Tibial nerve (tissue), 4 donors: ENCODE measurements around the gene DAZAP1. TPM values are rescaled to one million over a fixed set of nuclear protein-coding genes. Genes with fewer than 3 reads are reported as not detected.

Source experiments
- DNase-seq, 2 donors: peaks; one replicate each; pipeline ENCODE4 v3.0.0-alpha.2; 2019; ENCODE audit warnings: low spot score in 2 of 2
- H3K27ac ChIP-seq, 4 donors: fragments of 200-600 bp; sonication (generic) in 3 of 4; one replicate each; pipeline ENCODE4 v1.5.1; 2017 to 2019; ENCODE audit warnings: mild to moderate bottlenecking in 1 of 4
- H3K27me3 ChIP-seq, 2 donors: fragments of 200-600 bp; sonication (generic) in 1 of 2; one replicate each; pipeline versions ENCODE4 v1.5.1 to v1.6.0; 2017 to 2019
- H3K36me3 ChIP-seq, 3 donors: fragments of 200-600 bp; sonication (generic); one replicate each; pipeline ENCODE4 v1.5.1; 2018 to 2019
- H3K4me1 ChIP-seq, 4 donors: fragments of 200-600 bp; sonication (generic) in 3 of 4; one replicate each; pipeline ENCODE4 v1.5.1; 2017 to 2019
- H3K4me3 ChIP-seq, 4 donors: fragments of 200-600 bp; sonication (generic) in 3 of 4; one replicate each; pipeline ENCODE4 v1.5.1; 2017 to 2019; ENCODE audit warnings: mild to moderate bottlenecking in 1 of 4, moderate library complexity in 1 of 4
- H3K9me3 ChIP-seq, 4 donors: fragments of 200-600 bp; sonication (generic) in 3 of 4; one replicate each; pipeline ENCODE4 v1.5.1; 2017 to 2019
- CTCF ChIP-seq, 5 experiments: fragments of 200-600 bp in 3 of 5; fragments of 450-650 bp in 2 of 5; sonication (generic) in 3 of 5; IDR thresholded peaks; one replicate each; pipeline ENCODE4 v1.5.1; 2016 to 2019; ENCODE audit warnings: antibody characterized with exemption in 5 of 5, mild to moderate bottlenecking in 3 of 5, moderate library complexity in 2 of 5
- EP300 ChIP-seq, 2 donors: sonication (generic); formaldehyde crosslinking; IDR thresholded peaks; one replicate each; pipeline ENCODE4 v1.6.1; 2017; ENCODE audit warnings: antibody characterized with exemption in 2 of 2, mild to moderate bottlenecking in 1 of 2
- POLR2A ChIP-seq, 2 donors: fragments of 450-650 bp; IDR thresholded peaks; one replicate each; pipeline ENCODE4 v1.6.1; 2017; ENCODE audit warnings: antibody characterized with exemption in 2 of 2, mild to moderate bottlenecking in 2 of 2, moderate library complexity in 2 of 2
- WGBS, 2 donors: methylation state at CpG; one replicate each; pipeline ENCODE4 v1.1.5; 2018; 5-methylcytosine and 5-hydroxymethylcytosine counted together
- total RNA-seq, 4 donors: library from RNA; depleted of rRNA; stranded (reverse); fragments of >200 nt; gene quantifications; one replicate each; pipeline ENCODE4 v1.1.0, GENCODE V29; 2016

The DAZAP1 gene
- total RNA-seq, 4 donors from 2014 or later: 34.3 to 68.4 (median 61.0) TPM

DNA sequence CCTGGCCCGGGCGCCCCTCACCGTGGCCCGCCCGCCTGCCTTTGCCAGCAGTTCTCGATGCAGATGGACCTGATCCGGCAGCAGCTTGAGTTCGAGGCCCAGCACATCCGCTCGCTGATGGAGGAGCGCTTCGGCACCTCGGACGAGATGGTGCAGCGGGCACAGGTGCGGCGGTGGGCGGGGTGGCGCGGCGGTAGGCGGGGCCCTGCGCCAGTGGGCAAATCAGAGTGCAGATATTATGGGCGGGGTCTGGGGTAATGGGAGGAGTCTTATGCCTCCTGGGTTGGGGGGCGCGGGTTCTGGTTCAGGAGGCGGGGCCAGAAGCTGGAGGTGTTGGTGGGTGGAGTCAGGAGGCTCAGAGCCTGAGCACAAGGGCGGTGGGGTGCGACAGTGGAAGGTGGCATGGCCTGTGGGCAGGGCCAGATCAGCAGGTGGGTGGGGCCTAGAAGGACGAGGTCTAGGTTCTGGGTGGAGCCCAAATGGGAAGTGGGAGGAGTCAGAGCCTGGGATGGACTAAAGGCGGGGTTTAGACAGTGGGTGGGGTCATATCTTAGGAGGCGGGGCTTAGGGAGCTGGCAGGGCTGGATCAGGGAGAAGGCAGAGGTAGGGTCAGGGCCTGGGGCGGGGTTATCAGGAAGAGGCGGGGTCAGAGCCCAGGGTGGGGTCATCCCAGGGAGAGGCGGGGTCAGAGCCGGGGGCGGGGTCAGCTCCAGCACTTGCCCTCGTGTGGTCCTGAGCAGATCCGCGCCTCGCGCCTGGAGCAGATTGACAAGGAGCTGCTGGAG, 48.1 kb downstream of the DAZAP1 start:
- no peak overlapping the region for H3K27ac ChIP-seq
- no peak overlapping the region for H3K4me3 ChIP-seq
- DNase-seq: no peak
- peaks cover 3 to 74% of the 10 kb centered on the region in 2 donors for H3K27me3 ChIP-seq
- WGBS, 2 donors: 12 to 34% methylated on average over 18 to 38 of the region's 42 CpGs
- no peak for TF ChIP-seq CTCF (IDR thresholded peaks at IDR 0.05)
- TF ChIP-seq POLR2A (IDR thresholded peaks at IDR 0.05): no peak
- TF ChIP-seq EP300 (IDR thresholded peaks at IDR 0.05): no peak
- no peaks in the 10 kb centered on the region for H3K9me3 ChIP-seq
- H3K36me3 ChIP-seq: peaks cover 0 to 9% (median 0%) of the 10 kb centered on the region in 3 donors
- H3K4me1 ChIP-seq: peaks cover 0 to 58% (median 28%) of the 10 kb centered on the region in 4 donors

DNA sequence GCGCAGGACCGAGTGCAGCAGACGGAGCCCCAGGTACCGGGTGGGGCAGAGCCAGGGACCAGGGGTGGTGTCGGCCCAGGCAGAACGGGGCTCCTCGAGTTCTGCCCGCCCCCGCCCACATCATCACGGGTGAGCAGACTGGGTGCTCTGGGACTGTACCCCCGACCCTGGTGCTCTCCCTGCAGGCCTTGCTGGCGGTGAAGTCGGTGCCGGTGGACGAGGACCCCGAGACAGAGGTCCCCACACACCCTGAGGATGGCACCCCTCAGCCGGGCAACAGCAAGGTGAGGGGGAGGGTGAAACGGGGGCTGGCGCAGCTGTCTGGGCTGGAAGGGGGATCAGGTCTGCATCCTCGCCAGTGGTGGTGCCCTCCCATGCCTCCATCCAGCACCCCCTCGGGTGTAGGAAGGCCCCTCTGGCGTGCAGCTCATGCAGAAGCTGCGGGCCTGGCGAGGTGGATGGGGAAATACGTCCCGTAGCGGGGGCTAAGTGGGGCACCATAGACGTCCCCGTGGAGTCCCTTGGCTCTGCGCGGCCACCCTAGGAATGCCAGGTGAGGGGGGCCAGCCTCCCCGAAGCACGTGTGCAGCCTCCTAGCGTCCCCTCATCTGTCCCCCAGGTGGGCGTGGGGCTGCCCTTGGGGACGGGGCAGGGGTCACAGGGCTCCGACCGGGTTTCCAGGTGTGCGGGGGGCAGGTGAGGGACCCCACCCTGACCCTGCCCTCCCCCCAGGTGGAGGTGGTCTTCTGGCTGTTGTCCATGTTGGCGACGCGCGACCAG, 48.9 kb downstream of the DAZAP1 start:
- H3K9me3 ChIP-seq: no peaks in the 10 kb centered on the region
- no peak for DNase-seq
- H3K4me3 ChIP-seq: no peak overlapping the region
- TF ChIP-seq CTCF (IDR thresholded peaks at IDR 0.05): no peak
- TF ChIP-seq POLR2A (IDR thresholded peaks at IDR 0.05): no peak
- TF ChIP-seq EP300 (IDR thresholded peaks at IDR 0.05): no peak
- peaks cover 0 to 17% (median 0%) of the 10 kb centered on the region in 3 donors for H3K36me3 ChIP-seq
- H3K27me3 ChIP-seq: peaks cover 3 to 67% of the 10 kb centered on the region in 2 donors
- H3K4me1 ChIP-seq: peaks cover 0 to 55% (median 28%) of the 10 kb centered on the region in 4 donors
- 48 to 54% methylated on average over 14 to 23 of the region's 43 CpGs for WGBS, 2 donors
- H3K27ac ChIP-seq: no peak overlapping the region

- WGBS, 2 donors: 35 to 43% methylated on average over 45 to 48 of the region's 48 CpGs
Measured at GRCh38 chr19:1457031-1457739, 49.8 kb downstream of the DAZAP1 start.

GRCh38 chr19:1457892-1458291, 50.5 kb downstream of the DAZAP1 start:
- Histone ChIP-seq H3K4me1 (peaks cover 0 to 39% (median 20%) of the 10 kb centered on the region in 4 donors), H3K36me3 (peaks cover 0 to 27% (median 0%) of the 10 kb centered on the region in 3 donors), H3K27me3 (peaks cover 3 to 51% of the 10 kb centered on the region in 2 donors), H3K9me3 (no peaks in the 10 kb centered on the region), H3K27ac (no peak overlapping the region), H3K4me3 (no peak overlapping the region)
- no peak for DNase-seq
- TF ChIP-seq EP300 (IDR thresholded peaks at IDR 0.05): no peak
- 80 to 88% methylated on average over 4 to 7 of the region's 16 CpGs for WGBS, 2 donors

More at GRCh38 chr19:1457031-1457739, 49.8 kb downstream of the DAZAP1 start:
- TF ChIP-seq POLR2A (IDR thresholded peaks at IDR 0.05): no peak
- TF ChIP-seq CTCF (IDR thresholded peaks at IDR 0.05): no peak
- no peak for TF ChIP-seq EP300 (IDR thresholded peaks at IDR 0.05)
- no peak overlapping the region for H3K4me3 ChIP-seq
- no peak for DNase-seq
- H3K27me3 ChIP-seq: peaks cover 3 to 58% of the 10 kb centered on the region in 2 donors
- H3K4me1 ChIP-seq: peaks cover 0 to 46% (median 25%) of the 10 kb centered on the region in 4 donors
- H3K36me3 ChIP-seq: peaks cover 0 to 26% (median 0%) of the 10 kb centered on the region in 3 donors
- no peak overlapping the region for H3K27ac ChIP-seq
- no peaks in the 10 kb centered on the region for H3K9me3 ChIP-seq

DNA sequence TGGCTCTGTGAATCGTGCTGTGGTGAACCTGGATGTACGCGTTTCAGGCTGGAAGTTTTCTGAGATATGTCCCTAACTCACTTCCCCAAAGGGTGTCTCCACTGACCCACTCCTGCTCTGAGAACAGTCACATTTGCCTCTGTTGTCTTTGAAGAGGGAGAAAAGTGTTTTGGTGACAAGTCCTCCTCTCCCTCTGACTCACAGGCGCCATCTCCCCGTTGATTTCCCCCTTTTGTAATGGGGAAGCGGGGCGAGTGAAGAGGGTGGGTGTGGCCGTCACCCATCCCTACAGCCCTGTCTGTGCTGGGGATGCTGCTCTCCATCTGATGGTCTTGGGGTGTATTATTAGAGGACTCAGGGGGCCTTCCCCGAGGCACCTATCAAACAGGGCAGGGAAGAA, 52.1 kb downstream of the DAZAP1 start:
- DNase-seq: no peak
- Histone ChIP-seq H3K27ac (no peak overlapping the region), H3K4me3 (no peak overlapping the region), H3K36me3 (peaks cover 0 to 27% (median 0%) of the 10 kb centered on the region in 3 donors), H3K4me1 (peaks cover 0 to 26% (median 8%) of the 10 kb centered on the region in 4 donors), H3K27me3 (peaks cover 3 to 35% of the 10 kb centered on the region in 2 donors), H3K9me3 (no peaks in the 10 kb centered on the region)
- TF ChIP-seq CTCF (IDR thresholded peaks at IDR 0.05) (no peak), POLR2A (IDR thresholded peaks at IDR 0.05) (no peak), EP300 (IDR thresholded peaks at IDR 0.05) (no peak)
- 69 to 81% methylated on average over 9 of the region's 9 CpGs for WGBS, 2 donors
